ENCODE results near the gene FGGY. TPM values are rescaled to one million over a fixed set of nuclear protein-coding genes. Genes with fewer than 3 reads are reported as not detected.

The FGGY gene
- total RNA-seq, 1 donor: 24.6 TPM

DNA sequence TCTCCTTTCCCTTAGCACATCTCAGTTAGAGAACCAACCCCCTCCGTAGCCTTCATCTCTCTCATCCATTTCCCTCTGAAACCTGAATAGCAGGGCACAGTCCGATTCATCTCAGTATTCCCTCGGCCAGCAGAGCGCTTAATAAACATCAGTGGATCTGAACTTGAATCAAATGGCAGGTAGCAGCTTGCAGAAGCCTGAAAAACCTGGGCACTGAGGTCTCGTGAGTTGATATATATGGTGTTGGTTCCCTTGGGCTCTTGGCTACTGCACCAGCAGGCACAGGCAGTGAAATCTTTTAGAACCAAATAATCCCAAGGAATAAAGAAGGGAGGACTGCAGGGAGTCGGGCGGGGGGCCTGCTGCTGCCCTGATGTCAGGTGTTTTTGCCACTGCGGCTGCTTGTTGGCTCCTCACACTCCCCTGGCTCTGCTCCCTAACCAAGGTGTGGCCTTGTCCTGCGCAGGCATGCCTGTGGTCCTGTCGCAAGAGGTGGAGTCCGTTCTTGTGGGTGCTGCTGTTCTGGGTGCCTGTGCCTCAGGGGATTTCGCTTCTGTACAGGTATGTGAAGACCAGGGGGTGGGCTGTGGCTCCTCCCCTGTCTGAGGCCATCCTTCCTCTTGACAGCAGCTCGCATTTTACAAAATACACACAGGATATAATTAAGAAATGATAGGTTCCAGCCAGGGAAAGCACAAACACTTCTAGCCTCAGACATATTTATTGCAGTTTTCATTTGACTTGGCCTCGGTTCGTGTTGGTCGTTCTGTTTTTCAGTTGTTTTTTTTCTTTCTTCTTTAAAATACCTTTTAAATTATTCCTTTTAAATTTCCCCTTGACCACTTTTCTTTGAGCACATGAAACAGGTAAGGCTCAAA is 376.9 kb downstream of the FGGY start:
- H3K27ac ChIP-seq (ENCODE audit: low read depth, low read length): no peak overlapping the region
- no peak for DNase-seq (ENCODE audit: insufficient read length, low spot score, missing footprints)

DNA sequence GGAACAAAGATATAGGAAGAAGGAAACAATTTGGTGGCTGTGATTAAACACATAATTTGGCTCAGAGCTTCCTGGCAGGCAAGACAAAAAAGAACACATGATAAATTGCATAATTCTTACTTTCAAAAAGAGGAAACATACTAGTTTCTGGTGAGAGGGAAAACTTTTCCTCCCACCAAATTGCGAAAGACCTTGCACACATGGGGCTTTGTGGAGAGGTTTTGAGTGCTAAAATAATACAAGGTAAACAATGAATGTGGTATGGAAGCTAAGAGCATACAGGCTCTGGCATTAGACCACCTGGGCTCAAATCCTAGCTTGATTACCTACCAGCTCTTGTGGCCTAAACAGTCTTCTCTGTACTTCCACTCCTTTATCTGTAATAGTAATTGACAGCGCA is 377.7 kb downstream of the FGGY start:
- no peak overlapping the region for H3K27ac ChIP-seq (ENCODE audit: low read depth, low read length)
- TF ChIP-seq, protein P1, sequence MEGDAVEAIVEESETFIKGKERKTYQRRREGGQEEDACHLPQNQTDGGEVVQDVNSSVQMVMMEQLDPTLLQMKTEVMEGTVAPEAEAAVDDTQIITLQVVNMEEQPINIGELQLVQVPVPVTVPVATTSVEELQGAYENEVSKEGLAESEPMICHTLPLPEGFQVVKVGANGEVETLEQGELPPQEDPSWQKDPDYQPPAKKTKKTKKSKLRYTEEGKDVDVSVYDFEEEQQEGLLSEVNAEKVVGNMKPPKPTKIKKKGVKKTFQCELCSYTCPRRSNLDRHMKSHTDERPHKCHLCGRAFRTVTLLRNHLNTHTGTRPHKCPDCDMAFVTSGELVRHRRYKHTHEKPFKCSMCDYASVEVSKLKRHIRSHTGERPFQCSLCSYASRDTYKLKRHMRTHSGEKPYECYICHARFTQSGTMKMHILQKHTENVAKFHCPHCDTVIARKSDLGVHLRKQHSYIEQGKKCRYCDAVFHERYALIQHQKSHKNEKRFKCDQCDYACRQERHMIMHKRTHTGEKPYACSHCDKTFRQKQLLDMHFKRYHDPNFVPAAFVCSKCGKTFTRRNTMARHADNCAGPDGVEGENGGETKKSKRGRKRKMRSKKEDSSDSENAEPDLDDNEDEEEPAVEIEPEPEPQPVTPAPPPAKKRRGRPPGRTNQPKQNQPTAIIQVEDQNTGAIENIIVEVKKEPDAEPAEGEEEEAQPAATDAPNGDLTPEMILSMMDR (IDR thresholded peaks at IDR 0.05; ENCODE audit: extremely low read depth, low read depth, low read length): no peak
- no peak for DNase-seq (ENCODE audit: insufficient read length, low spot score, missing footprints)
- no peak overlapping the region for H3K4me3 ChIP-seq (ENCODE audit: insufficient read depth, low read length)
- H3K27me3 ChIP-seq (ENCODE audit: insufficient read depth, low read length): no peaks in the 10 kb centered on the region
- no peak overlapping the region for H2AFZ ChIP-seq (ENCODE audit: low read length)
- peaks cover 25% of the 10 kb centered on the region for H3K4me1 ChIP-seq (ENCODE audit: insufficient read depth, low read length)
- H3K4me2 ChIP-seq (ENCODE audit: insufficient read depth, low read length): no peak overlapping the region
- H3K36me3 ChIP-seq (ENCODE audit: insufficient read depth, low read length): no peaks in the 10 kb centered on the region
- no peaks in the 10 kb centered on the region for H3K79me2 ChIP-seq (ENCODE audit: insufficient read depth, low read length)
- peaks cover 8% of the 10 kb centered on the region for H3K9me3 ChIP-seq (ENCODE audit: low read depth, low read length)
- H4K20me1 ChIP-seq (ENCODE audit: insufficient read depth, low read length): no peaks in the 10 kb centered on the region

More for the DNA sequence above, 376.9 kb downstream of the FGGY start:
- no peaks in the 10 kb centered on the region for H3K79me2 ChIP-seq (ENCODE audit: insufficient read depth, low read length)
- no peaks in the 10 kb centered on the region for H4K20me1 ChIP-seq (ENCODE audit: insufficient read depth, low read length)
- H3K4me3 ChIP-seq (ENCODE audit: insufficient read depth, low read length): no peak overlapping the region
- peaks cover 21% of the 10 kb centered on the region for H3K4me1 ChIP-seq (ENCODE audit: insufficient read depth, low read length)
- H3K36me3 ChIP-seq (ENCODE audit: insufficient read depth, low read length): no peaks in the 10 kb centered on the region
- H3K27me3 ChIP-seq (ENCODE audit: insufficient read depth, low read length): no peaks in the 10 kb centered on the region
- H3K9me3 ChIP-seq (ENCODE audit: low read depth, low read length): peaks cover 8% of the 10 kb centered on the region
- H3K4me2 ChIP-seq (ENCODE audit: insufficient read depth, low read length): no peak overlapping the region
- no peak overlapping the region for H2AFZ ChIP-seq (ENCODE audit: low read length)
- TF ChIP-seq, protein P1 (IDR thresholded peaks at IDR 0.05; ENCODE audit: extremely low read depth, low read depth, low read length): no peak

DNA sequence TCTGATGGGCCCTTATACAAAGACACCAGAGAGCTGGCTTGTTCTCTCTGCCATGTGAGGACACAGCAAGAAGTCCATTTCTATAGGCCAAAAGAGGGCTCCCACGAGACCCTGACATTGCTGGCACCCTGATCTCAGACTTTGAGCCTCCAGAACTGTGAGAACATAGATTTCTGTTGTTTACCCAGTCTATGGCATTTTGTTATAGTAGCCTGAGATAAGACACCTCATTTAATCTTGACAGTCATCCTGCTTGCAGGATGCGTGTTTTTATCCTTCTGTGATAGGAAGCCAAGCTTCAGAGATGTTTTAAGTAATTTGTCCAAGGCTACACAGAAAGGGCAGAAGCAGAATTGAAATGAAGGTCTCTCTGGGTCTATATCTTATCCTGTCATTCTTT is 379.0 kb downstream of the FGGY start:
- no peaks in the 10 kb centered on the region for H3K36me3 ChIP-seq (ENCODE audit: insufficient read depth, low read length)
- no peaks in the 10 kb centered on the region for H3K27me3 ChIP-seq (ENCODE audit: insufficient read depth, low read length)
- DNase-seq (ENCODE audit: insufficient read length, low spot score, missing footprints): no peak
- peaks cover 8% of the 10 kb centered on the region for H3K9me3 ChIP-seq (ENCODE audit: low read depth, low read length)
- H4K20me1 ChIP-seq (ENCODE audit: insufficient read depth, low read length): no peaks in the 10 kb centered on the region
- H3K4me1 ChIP-seq (ENCODE audit: insufficient read depth, low read length): peaks cover 19% of the 10 kb centered on the region
- H3K4me2 ChIP-seq (ENCODE audit: insufficient read depth, low read length): no peak overlapping the region
- TF ChIP-seq, protein P1 (IDR thresholded peaks at IDR 0.05; ENCODE audit: extremely low read depth, low read depth, low read length): no peak
- H3K27ac ChIP-seq (ENCODE audit: low read depth, low read length): no peak overlapping the region
- no peaks in the 10 kb centered on the region for H3K79me2 ChIP-seq (ENCODE audit: insufficient read depth, low read length)
- H2AFZ ChIP-seq (ENCODE audit: low read length): no peak overlapping the region
- no peak overlapping the region for H3K4me3 ChIP-seq (ENCODE audit: insufficient read depth, low read length)

DNA sequence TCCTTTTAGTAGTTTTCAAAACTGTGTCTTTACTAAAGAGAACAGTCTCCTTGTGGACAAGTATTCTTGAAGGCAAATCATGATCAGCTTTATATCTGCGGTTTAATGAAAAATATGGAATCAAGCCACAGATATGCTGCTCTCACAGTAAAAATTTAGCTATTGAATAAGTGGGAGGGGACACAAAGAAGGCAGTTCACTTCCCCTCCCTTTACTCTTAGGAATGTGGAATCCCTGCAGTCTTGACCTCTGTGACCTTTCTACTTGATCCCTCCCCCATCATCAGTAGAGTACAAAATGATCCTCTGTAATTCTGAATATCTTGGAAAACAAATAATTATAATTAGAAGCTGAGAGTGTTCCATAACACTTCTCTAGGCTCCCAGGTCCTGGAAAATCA is 381.1 kb downstream of the FGGY start:
- no peaks in the 10 kb centered on the region for H3K27me3 ChIP-seq (ENCODE audit: insufficient read depth, low read length)
- peaks cover 5% of the 10 kb centered on the region for H3K9me3 ChIP-seq (ENCODE audit: low read depth, low read length)
- H3K4me3 ChIP-seq (ENCODE audit: insufficient read depth, low read length): no peak overlapping the region
- H3K27ac ChIP-seq (ENCODE audit: low read depth, low read length): peak overlapping the region; percentile 78
- H4K20me1 ChIP-seq (ENCODE audit: insufficient read depth, low read length): no peaks in the 10 kb centered on the region
- no peak for DNase-seq (ENCODE audit: insufficient read length, low spot score, missing footprints)
- H3K4me2 ChIP-seq (ENCODE audit: insufficient read depth, low read length): peak overlapping the region; percentile 49
- H2AFZ ChIP-seq (ENCODE audit: low read length): no peak overlapping the region
- TF ChIP-seq, protein P1 (IDR thresholded peaks at IDR 0.05; ENCODE audit: extremely low read depth, low read depth, low read length): no peak
- peaks cover 21% of the 10 kb centered on the region for H3K4me1 ChIP-seq (ENCODE audit: insufficient read depth, low read length)
- no peaks in the 10 kb centered on the region for H3K79me2 ChIP-seq (ENCODE audit: insufficient read depth, low read length)
- no peaks in the 10 kb centered on the region for H3K36me3 ChIP-seq (ENCODE audit: insufficient read depth, low read length)

All from osteoblast (primary cell).